ENCODE data around the gene ALS2. TPM values are rescaled to one million over a fixed set of nuclear protein-coding genes. Genes with fewer than 3 reads are reported as not detected.

Gene ALS2
- total and polyA plus RNA-seq, 3 donors from 2014 or later, result 14.0 to 19.2 (median 17.0) TPM

DNA sequence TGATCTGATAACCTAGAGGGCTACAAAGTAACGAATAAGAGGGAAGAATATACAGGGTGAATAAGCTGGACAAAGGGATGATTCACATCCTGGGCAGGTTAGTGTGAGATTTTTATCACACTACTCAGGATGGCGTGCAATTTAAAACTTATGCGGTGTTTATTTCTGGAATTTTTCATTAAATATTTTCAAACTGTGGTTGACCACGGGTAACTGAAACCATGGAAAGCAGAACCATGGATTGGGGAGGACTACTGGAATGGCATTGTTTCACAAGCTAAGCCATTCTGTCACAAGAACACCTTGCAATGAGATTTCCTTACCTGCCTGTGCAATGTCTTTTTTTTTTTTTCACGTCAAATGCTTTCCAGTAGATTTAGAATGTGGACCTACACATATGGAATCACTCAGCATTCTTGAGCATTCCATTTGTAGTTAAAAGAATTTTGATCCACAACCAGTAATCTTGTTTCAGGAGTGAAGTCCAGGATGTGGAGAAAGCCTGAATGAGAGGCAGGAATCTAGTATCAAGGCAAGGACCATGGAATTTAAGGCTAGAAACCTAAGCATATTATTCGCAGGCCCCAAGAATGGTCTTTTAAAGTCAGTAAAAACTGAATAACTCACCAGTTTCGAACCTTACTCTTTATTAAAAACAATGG lies 17.6 kb upstream of the ALS2 start:
- no peaks in the 10 kb centered on the region for H3K27me3 ChIP-seq
- intact Hi-C loops (cut with DNase I; ENCODE audit: low total_unique reads), result no loop called here
- 77 to 87% methylated on average over 7 of the region's 7 CpGs for WGBS, 2 donors
- no peak for DNase-seq
- H3K9me3 ChIP-seq, result no peaks in the 10 kb centered on the region
- no peaks in the 10 kb centered on the region for H3K36me3 ChIP-seq (ENCODE audit: low read depth, missing control alignments)
- TF ChIP-seq, protein P1, sequence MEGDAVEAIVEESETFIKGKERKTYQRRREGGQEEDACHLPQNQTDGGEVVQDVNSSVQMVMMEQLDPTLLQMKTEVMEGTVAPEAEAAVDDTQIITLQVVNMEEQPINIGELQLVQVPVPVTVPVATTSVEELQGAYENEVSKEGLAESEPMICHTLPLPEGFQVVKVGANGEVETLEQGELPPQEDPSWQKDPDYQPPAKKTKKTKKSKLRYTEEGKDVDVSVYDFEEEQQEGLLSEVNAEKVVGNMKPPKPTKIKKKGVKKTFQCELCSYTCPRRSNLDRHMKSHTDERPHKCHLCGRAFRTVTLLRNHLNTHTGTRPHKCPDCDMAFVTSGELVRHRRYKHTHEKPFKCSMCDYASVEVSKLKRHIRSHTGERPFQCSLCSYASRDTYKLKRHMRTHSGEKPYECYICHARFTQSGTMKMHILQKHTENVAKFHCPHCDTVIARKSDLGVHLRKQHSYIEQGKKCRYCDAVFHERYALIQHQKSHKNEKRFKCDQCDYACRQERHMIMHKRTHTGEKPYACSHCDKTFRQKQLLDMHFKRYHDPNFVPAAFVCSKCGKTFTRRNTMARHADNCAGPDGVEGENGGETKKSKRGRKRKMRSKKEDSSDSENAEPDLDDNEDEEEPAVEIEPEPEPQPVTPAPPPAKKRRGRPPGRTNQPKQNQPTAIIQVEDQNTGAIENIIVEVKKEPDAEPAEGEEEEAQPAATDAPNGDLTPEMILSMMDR (IDR thresholded peaks at IDR 0.05), result no peak
- TF ChIP-seq POLR2A (IDR thresholded peaks at IDR 0.05), result no peak
- no peak overlapping the region for H3K4me3 ChIP-seq
- H3K27ac ChIP-seq, result no peak overlapping the region
- H3K4me1 ChIP-seq, result no peaks in the 10 kb centered on the region

DNA sequence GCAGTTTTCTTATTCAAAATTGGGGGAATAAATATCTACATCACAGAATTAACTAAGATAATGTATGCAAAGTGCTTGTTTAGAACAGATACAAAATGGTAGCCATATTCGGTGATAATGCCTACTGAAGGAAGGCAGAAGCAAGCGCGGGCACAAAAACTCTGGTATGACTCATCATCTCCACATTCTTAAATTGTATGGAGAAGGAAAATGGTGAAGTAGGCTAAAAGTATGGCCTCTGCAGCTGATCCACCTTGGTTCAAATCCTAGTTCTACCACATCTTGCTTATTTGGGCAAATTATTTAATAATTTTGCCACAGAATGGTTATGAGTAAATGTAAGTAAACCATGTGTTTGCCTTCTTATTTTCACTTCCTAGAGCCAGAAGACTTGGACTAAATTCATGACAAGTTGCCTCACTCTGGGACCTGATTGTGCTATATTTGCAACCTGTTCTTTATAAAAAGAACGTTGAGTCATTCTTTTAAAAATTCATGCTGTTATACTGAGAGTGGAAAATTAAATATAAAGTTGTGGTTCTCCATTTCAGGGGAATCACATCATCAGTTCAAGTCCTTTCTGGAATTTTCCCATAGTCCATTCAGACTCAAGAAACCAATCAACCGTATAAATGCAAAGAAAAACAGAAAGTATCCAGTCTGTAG lies 16.6 kb upstream of the ALS2 start:
- no peak for DNase-seq
- Histone ChIP-seq H3K36me3 (ENCODE audit: low read depth, missing control alignments) (no peaks in the 10 kb centered on the region), H3K27me3 (no peaks in the 10 kb centered on the region), H3K27ac (no peak overlapping the region), H3K9me3 (no peaks in the 10 kb centered on the region), H3K4me1 (no peaks in the 10 kb centered on the region), H3K4me3 (no peak overlapping the region)
- intact Hi-C loops (cut with DNase I; ENCODE audit: low total_unique reads), result no loop called here
- no peak for TF ChIP-seq POLR2A (IDR thresholded peaks at IDR 0.05)
- TF ChIP-seq, protein P1 (IDR thresholded peaks at IDR 0.05), result no peak
- WGBS, 2 donors, result 59% methylated on average over 5 of the region's 5 CpGs

DNA sequence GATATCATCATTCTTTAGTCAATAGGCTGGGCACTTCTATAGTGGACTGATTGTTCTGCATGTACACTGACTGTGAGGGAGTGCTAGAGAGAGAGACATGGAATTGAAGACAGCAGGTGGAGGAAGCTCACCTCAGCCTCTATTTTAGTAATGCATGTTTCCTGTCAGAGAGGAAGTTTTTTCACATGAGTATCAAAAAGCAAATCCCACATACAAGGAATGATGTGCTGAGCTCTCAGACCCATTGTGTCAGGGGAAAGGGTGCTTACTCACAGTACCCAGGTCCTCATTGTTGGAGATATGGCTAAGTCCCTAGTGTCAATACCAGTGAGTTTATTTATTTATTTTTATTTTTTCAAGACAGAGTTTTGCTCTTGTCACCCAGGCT lies 15.7 kb upstream of the ALS2 start:
- H3K9me3 ChIP-seq, result no peaks in the 10 kb centered on the region
- DNase-seq, result no peak
- H3K36me3 ChIP-seq (ENCODE audit: low read depth, missing control alignments), result no peaks in the 10 kb centered on the region
- intact Hi-C loops (cut with DNase I; ENCODE audit: low total_unique reads), result no loop called here
- no peaks in the 10 kb centered on the region for H3K27me3 ChIP-seq
- no peak overlapping the region for H3K4me3 ChIP-seq
- TF ChIP-seq, protein P1 (IDR thresholded peaks at IDR 0.05), result no peak
- TF ChIP-seq POLR2A (IDR thresholded peaks at IDR 0.05), result no peak
- H3K27ac ChIP-seq, result no peak overlapping the region
- H3K4me1 ChIP-seq, result no peaks in the 10 kb centered on the region

DNA sequence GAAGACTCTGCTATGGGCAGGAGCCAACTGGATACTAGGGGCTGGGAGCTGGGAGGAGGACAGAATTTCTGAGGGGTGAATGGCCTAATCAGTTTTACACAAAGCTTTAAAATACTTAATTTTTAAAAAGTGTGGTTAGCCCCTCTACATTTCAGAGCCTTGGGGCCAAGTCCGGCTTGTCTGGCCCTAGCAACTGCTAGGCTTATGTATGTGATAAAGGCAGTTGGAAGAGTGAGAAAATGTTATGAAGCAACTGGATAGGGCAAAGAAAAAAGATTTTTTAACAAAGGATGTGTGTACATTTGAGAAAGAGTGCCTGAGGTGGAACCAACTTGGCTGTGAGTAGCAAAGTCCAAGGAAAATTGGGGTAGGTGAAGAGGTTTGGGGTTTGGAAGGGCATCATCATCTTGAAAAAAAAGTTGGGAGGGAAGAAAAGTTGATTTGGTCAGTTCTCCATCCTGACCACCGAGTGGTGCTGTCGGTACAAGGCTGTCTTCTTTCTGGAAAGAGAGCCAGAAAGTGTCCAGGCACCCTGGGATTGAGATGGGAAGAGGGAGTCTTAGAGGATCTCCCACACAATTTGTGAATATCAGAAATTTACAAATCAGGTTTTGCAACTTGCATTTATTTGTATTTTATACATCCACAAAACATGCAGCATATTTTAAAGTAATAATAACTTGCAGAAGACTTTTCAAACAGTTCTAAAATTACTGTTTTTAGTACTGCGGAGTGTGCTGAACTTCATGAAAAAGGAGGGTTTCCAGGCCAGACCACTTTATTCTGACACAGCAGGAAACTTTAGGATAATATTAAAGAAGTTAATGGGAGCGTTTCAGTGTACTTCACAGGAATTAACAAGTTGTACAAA lies 15.1 kb upstream of the ALS2 start:
- Histone ChIP-seq H3K9me3 (no peaks in the 10 kb centered on the region), H3K27ac (no peak overlapping the region), H3K27me3 (no peaks in the 10 kb centered on the region), H3K4me3 (no peak overlapping the region), H3K36me3 (ENCODE audit: low read depth, missing control alignments) (no peaks in the 10 kb centered on the region), H3K4me1 (no peaks in the 10 kb centered on the region)
- WGBS, 2 donors, result 36 to 42% methylated on average over 5 of the region's 5 CpGs
- peak; percentile 52 for DNase-seq
- TF ChIP-seq, protein P1 (IDR thresholded peaks at IDR 0.05), result peak; percentile 16 to 63 (median 60)
- TF ChIP-seq POLR2A (IDR thresholded peaks at IDR 0.05), result no peak
- intact Hi-C loops (cut with DNase I; ENCODE audit: low total_unique reads), result no loop called here

Data from testis (tissue), 3 donors.